RWPE2 (cell line): Measurements from ENCODE around the gene CFDP1.

ENCODE experiments used
- ATAC-seq: fragments of 200-7000 bp; cut with Tn5 transposase; 3 replicates; pipeline ENCODE4 v1.9.1; 2021; ENCODE audit warnings: low read depth
- DNase-seq: peaks from one replicate; pipeline ENCODE4 v3.0.0-alpha.2; 2020; ENCODE audit warnings: low spot score
- H3K27ac ChIP-seq: fragments of 450-650 bp; 2 replicates; pipeline ENCODE4 v1.5.1; 2017; ENCODE audit warnings: mild to moderate bottlenecking; ENCODE audit not compliant: poor library complexity, severe bottlenecking
- H3K27me3 ChIP-seq: fragments of 250-450 bp; sonication (Bioruptor Pico); 2 replicates; pipeline ENCODE4 v1.5.1; 2021; ENCODE audit warnings: mild to moderate bottlenecking, moderate library complexity; ENCODE audit not compliant: insufficient read depth, poor library complexity, severe bottlenecking
- H3K36me3 ChIP-seq: fragments of 250-450 bp; sonication (Bioruptor Pico); 2 replicates; pipeline ENCODE4 v1.5.1; 2020; ENCODE audit warnings: low read depth, mild to moderate bottlenecking, moderate library complexity
- H3K4me1 ChIP-seq: fragments of 250-450 bp; sonication (Bioruptor Pico); 2 replicates; pipeline ENCODE4 v1.5.1; 2021; ENCODE audit warnings: mild to moderate bottlenecking, moderate library complexity; ENCODE audit not compliant: insufficient read depth, poor library complexity, severe bottlenecking
- H3K4me3 ChIP-seq: fragments of 250-450 bp; sonication (Bioruptor Pico); 2 replicates; pipeline ENCODE4 v1.5.1; 2021; ENCODE audit warnings: mild to moderate bottlenecking, moderate library complexity; ENCODE audit not compliant: severe bottlenecking
- H3K9me3 ChIP-seq: fragments of 250-450 bp; sonication (Bioruptor Pico); 2 replicates; pipeline ENCODE4 v1.5.1; 2021; ENCODE audit warnings: mild to moderate bottlenecking, moderate library complexity; ENCODE audit not compliant: severe bottlenecking
- CTCF ChIP-seq: fragments of 450-650 bp; IDR thresholded peaks from one replicate; pipeline ENCODE4 v1.5.1; 2017; ENCODE audit warnings: mild to moderate bottlenecking, moderate library complexity; ENCODE audit not compliant: poor library complexity, severe bottlenecking

CFDP1 gene

GRCh38 chr16:75252049-75252864 lies 181.0 kb downstream of the CFDP1 start:
- H3K27me3 ChIP-seq: no peaks in the 10 kb centered on the region
- peaks cover 57% of the 10 kb centered on the region for H3K4me1 ChIP-seq
- ATAC-seq (no peak), DNase-seq (no peak)
- H3K27ac ChIP-seq: peak overlapping the region; percentile 94
- no peak overlapping the region for H3K4me3 ChIP-seq
- 0 out of 2 replicates have a peak, but pooled peaks cover 5% of the 10 kb centered on the region for H3K36me3 ChIP-seq
- H3K9me3 ChIP-seq: no peaks in the 10 kb centered on the region
- no peak for TF ChIP-seq CTCF

DNA sequence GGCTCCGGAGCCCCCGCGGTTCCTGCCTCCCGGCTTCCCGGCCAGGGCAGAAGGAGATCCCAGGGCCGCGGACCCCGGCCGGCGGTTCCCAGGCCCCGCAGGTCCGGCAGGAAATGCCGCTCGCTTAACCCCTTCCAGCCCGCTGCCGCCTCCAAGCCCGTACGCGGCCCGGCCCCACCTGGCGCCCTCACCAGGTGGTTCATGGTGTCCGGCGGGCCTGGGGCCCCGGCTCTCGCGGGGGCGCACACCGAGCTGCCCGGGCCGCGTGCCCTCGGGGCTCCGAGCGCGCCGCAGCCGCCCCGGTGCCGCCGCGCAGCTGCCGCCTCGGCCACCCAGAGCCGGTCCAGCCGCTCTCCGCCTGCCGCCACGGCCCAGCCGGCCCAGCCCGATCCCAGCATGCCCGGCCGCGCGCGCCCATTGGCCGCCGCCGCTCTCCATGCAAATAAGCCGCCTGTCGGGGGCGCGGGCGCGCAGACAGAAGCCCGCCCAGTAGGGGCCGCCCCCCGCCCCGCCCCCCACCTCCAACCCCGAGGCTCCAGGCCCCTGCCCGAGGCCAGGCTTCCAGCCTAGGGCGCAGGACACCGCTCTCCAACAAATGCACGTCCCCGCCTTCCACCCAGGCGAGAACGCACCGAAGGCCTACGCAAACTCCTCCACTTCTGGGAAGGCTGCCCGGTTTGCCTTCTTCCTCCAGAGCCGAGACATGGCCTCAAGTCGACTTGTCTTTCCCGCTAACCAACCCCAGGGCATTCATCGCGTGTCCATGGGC lies 181.8 kb downstream of the CFDP1 start, which contains the start of gene BCAR1:
BCAR1 (minus strand) TSS at position 345 of the 769 bp plus-strand sequence; CDS start at position 203, 142 bp downstream.
- peak; percentile 15 for TF ChIP-seq CTCF
- Histone ChIP-seq H3K4me3 (peak within 1 kb of the TSS; percentile 90), H3K9me3 (no peaks in the 10 kb centered on the region), H3K27me3 (no peaks in the 10 kb centered on the region), H3K27ac (peak within 1 kb of the TSS; percentile 94), H3K36me3 (0 out of 2 replicates have a peak, but pooled peaks cover 5% of the 10 kb centered on the region), H3K4me1 (peaks cover 56% of the 10 kb centered on the region)
- DNase-seq: peak; percentile 91
- ATAC-seq: peak; percentile 72

DNA sequence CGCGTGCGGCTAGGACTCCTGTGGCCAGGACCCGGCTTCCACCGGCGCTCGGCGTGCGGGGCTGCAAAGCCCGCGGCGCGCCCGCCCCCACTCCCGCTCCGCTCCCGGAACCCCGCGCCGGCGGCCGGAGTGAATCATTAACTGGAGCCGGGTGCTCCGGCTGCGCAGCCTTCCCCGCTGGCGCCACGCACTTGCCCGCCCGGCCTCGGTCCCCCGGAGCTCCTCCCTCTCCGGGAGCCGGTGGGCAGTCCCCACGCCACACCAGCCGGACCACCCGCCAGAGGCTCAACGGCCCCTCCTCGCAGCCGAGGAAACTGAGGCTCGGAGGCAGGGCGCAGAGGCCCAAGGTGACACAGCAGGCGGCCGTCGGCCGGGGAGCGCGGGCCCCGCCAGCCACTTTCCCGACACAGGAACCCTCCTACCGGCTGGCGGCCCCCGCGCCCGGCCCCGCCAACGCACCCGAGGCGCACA lies 182.5 kb downstream of the CFDP1 start:
- Histone ChIP-seq H3K27ac (peak overlapping the region; percentile 94), H3K36me3 (0 out of 2 replicates have a peak, but pooled peaks cover 5% of the 10 kb centered on the region), H3K4me3 (peak overlapping the region; percentile 90), H3K9me3 (no peaks in the 10 kb centered on the region), H3K4me1 (peaks cover 59% of the 10 kb centered on the region), H3K27me3 (no peaks in the 10 kb centered on the region)
- ATAC-seq (peak; percentile 3; the same call in 1 of the 3 replicates), DNase-seq (no peak)
- TF ChIP-seq CTCF: no peak

DNA sequence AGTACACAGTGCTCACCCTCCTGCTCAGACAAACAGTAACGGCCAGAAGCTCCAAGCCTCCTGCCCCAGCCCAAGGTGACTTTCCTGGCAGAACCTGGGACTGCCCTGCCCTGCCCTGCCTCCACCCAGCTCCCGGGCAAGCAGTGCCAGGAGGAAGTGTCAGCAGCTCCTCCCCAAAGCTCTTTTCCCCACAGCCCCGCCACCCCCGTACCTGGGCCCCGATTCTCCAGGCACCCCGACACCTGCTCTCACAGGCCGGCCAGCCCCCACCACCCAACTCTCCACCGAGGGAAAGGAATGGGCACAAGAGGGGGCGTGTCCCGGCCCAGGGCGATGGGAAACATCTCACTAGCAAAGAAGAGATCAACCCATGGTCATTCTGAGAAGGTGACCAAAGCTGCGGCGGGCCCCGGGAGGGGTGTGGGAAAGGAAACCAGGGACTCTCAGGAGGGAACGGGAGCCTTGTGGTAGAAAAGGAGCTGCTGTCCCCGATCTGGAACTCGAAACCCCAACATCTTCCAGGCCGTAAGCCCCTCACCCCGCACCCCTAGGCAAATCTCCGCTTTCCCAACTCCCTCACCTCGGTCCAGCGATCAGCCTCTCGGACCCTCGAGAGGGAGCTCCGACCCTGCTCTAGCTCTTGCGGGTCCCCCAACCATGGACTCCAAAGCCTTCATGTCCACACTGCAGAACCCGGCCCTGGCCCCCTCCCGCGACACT lies 183.1 kb downstream of the CFDP1 start:
- Histone ChIP-seq H3K36me3 (0 out of 2 replicates have a peak, but pooled peaks cover 5% of the 10 kb centered on the region), H3K27ac (peak overlapping the region; percentile 94), H3K4me3 (peak overlapping the region; percentile 90), H3K27me3 (no peaks in the 10 kb centered on the region), H3K9me3 (no peaks in the 10 kb centered on the region), H3K4me1 (peaks cover 59% of the 10 kb centered on the region)
- TF ChIP-seq CTCF: no peak
- ATAC-seq (no peak), DNase-seq (no peak)
